Right ventricle myocardium inferior (tissue), 1 donor: ENCODE data around the gene DOCK11. TPM values are rescaled to one million over a fixed set of nuclear protein-coding genes. Genes with fewer than 3 reads are reported as not detected.

Experiments
- ATAC-seq: fragments of 200-7000 bp; cut with Tn5 transposase; one replicate; pipeline ENCODE4 v1.9.1; 2020; ENCODE audit warnings: mild to moderate bottlenecking, moderate library complexity
- DNase-seq: peaks from one replicate; pipeline ENCODE4 v3.0.0; 2021; ENCODE audit errors: missing footprints
- intact Hi-C: fragments of 100-400 bp; cut with DNase I; formaldehyde crosslinking; loops from one replicate; pipeline ENCODE4 v1.11.0; 2022
- total RNA-seq: library from RNA; stranded (reverse); fragmentation: NEBNext Ultra II Directional; extraction: Animal tissue kit (Norgen Biotek cat#: 25700); gene quantifications from one replicate; pipeline ENCODE4 v1.2.1, GENCODE V29; 2021
- donor health status: DM: no; HTN: yes; CAD: no; lungs with severe emphysema.

The DOCK11 gene
- total RNA-seq, 1 donor from 2014 or later, result 6.9 TPM

DNA sequence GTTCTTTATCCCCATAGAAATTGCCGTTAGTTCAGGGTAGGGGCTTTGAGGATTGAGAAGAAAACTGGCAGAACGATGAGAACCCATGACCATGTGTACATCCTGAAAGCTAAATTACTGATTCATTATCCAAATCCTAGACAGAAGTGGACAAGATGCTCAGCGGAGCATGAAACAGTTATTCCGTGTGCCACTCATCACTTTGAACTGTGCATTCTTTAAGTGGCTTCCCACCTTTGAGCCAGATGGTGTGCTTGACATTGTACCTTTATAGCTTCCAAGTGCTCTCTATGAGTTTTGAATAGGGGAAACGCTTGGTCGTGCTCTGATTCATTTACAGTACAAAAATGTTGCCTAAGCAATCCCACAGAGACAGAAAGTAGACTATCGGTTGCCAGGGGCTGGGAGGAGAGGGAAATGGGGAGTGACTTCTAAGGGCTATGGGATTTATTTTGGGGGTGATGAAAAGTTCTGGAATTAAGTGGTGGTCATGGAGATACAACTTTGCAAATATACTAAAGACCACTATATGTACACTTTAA is 100.0 kb downstream of the DOCK11 start:
- intact Hi-C loops, result no loop called here
- DNase-seq (no peak), ATAC-seq (peak; percentile 57)

GRCh38 chrX:118596390-118596789 is 100.8 kb downstream of the DOCK11 start:
- no peak for DNase-seq

DNA sequence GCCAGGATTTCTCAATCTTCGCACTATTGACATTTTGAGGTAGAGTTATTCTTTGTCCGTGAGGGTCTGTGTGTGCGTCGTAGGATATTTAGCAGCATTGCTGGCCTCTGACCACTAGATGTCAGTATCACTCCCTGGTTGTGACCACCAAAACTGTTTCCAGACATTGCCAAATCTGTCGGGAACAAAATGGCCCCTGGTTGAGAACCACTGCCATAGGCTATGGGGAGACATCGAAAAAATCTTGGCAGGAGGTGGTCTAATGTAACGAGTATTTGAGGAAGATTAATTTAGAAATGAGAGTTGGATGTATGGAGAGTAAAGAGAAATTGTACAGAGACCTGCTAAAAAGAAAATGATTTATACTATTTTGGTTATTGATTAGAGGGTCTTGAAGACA is 108.4 kb downstream of the DOCK11 start:
- no peak for DNase-seq
- ATAC-seq, result peak; percentile 70
- intact Hi-C loops, result loop anchor here (5.0 kb wide), 1 partner anchor 142 kb away; no protein-coding TSS in a partner anchor

More at GRCh38 chrX:118596390-118596789, 100.8 kb downstream of the DOCK11 start:
- ATAC-seq, result no peak
- intact Hi-C loops, result no loop called here

- DNase-seq, result no peak
- no peak for ATAC-seq
- intact Hi-C loops, result no loop called here
These were observed 116.7 kb downstream of the DOCK11 start for GRCh38 chrX:118612290-118612689.

- intact Hi-C loops, result no loop called here
- ATAC-seq (no peak), DNase-seq (no peak)
These were observed 118.5 kb downstream of the DOCK11 start for GRCh38 chrX:118614150-118614549.

DNA sequence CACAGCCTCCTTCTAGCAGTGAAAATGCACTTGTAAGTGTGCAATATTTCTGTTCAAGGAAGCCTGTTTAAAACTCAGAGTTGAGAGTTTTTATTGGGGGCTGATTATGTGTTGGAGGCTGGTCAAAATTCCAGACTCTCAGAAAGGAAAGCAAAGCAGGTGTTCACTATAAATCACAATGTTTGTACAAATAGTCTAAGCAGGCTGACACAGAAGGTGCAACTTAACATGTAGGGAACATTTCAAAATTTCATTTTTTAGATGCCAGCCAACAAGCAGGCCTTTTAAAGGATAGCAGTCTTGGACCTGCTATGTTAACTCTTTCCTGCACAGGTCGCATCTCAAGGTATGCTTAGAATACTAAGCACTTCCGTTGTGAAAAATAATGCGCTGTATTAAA is 119.5 kb downstream of the DOCK11 start:
- ATAC-seq (no peak), DNase-seq (no peak)
- intact Hi-C loops, result no loop called here

DNA sequence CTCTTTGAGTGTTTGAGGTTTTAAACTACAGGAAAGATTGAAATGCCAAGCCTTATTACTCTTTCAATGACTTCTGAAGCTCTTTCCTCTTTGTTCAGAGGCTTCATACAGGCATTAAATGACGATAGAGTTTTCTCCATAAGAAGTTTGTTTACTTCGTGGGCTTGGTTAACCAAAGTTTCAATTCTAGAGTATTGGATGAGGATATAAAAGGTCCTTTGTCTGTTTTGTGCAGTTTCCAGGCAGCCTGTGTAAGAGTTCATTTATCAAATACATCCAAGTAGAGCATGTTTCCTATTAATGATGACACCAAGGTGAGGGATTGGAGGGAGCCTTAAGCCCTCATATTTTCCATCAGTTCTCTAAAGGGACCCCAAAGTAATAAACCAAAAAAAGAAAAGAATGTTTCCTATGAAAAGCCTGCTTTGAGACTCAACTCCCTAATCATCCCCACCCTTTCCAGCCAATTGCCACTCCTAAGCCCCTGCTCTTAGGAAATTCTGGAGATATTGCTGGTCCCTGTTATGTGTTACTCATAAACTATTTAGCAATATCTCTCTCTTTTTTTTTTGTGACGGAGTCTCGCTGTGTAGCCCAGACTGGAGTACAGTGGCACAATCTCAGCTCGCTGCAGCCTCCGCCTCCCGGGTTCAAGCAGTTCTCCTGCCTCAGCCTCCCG is 125.6 kb downstream of the DOCK11 start:
- ATAC-seq, result no peak
- intact Hi-C loops, result no loop called here

DNA sequence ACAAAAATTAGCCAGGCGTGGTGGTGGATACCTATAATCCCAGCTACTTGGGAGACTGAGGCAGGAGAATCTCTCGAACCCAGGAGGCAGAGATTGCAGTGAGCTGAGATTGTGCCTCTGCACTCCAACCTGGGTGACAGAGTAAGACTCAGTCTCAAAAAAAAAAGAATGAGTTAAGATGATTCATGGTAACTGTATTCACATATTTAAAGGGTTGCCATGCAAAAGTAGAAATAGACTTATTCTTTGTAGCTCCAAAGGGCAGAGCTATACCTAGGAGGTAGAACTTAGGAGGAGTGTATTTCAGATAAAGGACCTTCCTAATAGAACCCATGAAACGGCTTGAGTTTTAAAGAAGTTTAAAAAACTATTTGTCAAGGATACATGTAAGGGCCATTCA is 127.4 kb downstream of the DOCK11 start:
- intact Hi-C loops, result no loop called here
- ATAC-seq, result no peak
- DNase-seq, result no peak

More for the DNA sequence above, 125.6 kb downstream of the DOCK11 start:
- no peak for DNase-seq

GRCh38 chrX:118626346-118626745 is 130.7 kb downstream of the DOCK11 start:
- DNase-seq (no peak), ATAC-seq (no peak)
- intact Hi-C loops, result no loop called here

DNA sequence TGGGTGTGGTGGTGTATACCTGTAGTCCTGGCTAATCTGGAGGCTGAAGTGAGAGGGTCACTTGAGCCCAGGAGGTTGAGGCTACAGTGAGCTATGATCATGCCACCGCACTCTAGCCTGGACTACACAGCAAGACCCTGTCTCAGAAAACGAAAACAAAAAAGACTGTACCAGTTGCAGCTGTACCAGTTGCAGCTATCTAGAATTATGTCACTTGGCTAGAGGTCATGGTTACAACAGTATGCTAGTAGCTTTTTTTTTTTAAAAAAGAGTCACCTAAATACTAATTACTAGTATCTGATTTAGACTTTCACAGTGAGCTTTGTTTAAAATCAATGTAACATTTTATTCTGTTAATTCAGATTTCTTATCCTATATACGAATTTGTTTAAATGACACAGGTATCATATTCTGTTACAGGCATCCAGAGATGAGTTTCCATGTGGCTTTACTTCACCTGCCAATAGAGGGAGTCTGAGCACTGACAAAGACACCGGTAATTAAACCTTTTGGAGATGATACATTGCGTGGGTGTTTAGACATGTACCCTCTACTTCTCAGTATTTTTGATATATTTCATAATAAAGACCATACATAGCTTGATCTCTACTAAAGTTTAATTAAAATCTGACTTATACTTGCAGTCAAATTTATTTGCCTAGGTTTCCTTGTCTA is 131.6 kb downstream of the DOCK11 start:
- DNase-seq, result no peak
- ATAC-seq, result no peak
- intact Hi-C loops, result no loop called here

DNA sequence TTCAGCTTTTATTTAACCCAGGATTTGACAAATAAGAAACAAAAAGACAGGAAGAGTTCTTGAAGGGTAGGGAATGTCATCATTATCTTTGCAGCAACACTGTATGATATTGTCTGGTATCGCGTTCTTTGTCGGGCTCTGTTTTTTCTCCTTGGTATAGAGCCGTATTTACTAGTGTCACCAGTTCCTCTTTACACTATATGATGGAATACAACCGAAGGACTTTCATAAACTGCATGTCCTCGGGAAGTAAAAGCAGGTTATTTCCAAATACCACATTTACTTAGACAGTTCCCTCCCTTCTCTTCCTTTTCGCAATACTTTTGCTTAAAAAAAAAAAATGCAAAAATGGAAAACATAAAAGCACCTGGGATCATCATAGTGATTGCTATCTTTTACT is 135.2 kb downstream of the DOCK11 start:
- intact Hi-C loops, result no loop called here
- ATAC-seq, result no peak
- DNase-seq, result no peak

DNA sequence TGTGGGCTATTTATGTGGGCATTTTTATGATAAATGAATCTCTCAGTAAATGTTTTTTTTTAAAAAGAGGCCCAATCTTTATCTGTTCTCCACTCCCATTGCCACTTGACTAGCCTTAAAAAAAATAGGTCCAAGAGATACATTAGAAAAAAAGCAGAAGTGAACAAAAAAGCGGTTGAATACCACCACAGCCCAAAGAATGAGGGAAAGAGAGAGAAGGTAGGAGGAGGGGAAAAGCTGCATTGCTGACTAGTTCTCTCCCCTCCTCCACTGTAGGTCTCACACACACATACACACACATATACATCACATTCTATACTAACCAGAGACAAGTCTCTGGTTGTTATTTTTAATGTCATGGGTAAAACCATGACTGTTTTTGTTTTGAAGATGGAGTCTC is 136.0 kb downstream of the DOCK11 start:
- intact Hi-C loops, result no loop called here

DNA sequence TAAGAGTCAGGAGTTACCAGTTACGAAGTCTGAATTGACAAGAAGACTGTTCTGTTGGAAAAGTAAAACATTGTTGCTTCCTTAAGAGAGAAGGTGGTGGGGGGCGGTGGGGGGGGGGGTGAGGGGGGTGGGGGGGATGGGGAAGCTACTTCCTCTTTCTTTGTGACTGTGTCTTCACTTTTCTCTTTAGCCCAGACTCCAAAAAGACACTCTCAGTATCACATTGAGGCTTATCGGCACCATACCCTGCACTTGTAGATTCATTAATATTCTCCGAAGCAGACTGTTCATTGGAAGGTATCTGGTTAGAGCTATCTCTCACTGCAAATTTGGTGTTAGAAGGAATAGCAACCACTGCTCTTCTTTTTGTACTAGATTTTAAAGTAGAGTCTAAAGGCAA is 137.2 kb downstream of the DOCK11 start:
- DNase-seq, result no peak
- no peak for ATAC-seq
- intact Hi-C loops, result no loop called here

More for the DNA sequence above, 136.0 kb downstream of the DOCK11 start:
- ATAC-seq (no peak), DNase-seq (no peak)

- ATAC-seq (no peak), DNase-seq (no peak)
- intact Hi-C loops, result no loop called here
These were observed 137.9 kb downstream of the DOCK11 start for GRCh38 chrX:118633530-118633929.

DNA sequence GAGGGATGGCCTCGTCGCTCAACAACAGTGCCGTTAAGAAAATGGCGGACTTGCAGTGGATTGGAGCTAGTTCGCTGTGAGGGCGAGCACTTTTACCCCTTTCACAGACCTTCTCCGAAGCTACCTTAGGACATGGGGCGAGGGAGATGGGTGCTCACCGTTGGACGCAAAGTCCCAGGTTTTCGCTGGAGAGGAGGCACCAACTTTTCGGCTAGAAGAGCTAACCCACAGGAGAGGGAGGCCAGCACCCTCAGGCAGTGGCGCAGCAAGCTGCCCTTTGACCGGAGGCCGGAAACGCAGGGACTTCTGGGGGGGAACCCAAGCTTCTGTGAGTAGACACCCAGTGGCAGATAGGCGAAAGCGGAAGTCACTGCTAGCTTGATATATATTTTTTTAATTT is 138.7 kb downstream of the DOCK11 start:
- ATAC-seq, result no peak
- DNase-seq, result no peak
- intact Hi-C loops, result no loop called here

DNA sequence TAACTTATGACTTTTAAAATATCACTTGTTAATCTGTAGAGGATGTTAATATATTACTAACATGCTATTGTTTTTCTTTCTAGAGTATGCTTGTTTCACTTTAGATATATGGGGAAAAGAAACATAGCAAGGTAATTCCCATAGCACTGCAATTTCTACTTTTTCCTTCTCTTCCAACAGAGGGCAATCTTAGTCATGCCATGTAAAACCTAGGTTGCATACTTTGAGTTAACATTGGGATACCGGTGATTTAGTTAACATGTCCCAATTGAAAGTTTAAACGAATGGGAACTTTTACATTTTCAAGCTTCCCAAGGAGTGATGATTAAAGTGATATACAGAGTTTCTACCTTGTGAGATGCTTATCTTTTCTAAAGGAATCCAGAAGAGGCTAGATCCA is 142.4 kb downstream of the DOCK11 start:
- DNase-seq, result no peak
- ATAC-seq, result no peak
- intact Hi-C loops, result no loop called here

DNA sequence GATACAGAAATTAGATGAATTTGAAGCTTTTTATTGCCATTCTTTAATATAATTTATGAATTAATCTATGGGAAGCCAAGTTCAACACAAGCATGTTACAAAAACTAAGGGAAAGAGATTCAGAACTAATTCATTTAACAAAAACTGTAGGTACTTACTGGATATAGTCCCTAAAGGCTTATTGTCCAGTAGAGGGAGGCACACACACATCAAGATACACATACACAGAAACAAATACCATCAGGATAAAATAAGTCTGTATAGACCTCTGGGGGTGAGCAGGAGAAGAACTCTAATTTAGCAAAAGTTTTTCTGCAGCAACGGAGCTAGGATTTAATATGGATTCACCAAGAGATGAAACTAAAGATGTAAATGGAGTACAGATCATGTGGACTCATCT is 148.8 kb downstream of the DOCK11 start:
- intact Hi-C loops, result loop anchor here (1.0 kb wide), 1 partner anchor 163 kb away; no protein-coding TSS in a partner anchor
- no peak for ATAC-seq
- no peak for DNase-seq

- intact Hi-C loops, result no loop called here
- DNase-seq (no peak), ATAC-seq (no peak)
These were observed 157.1 kb downstream of the DOCK11 start for GRCh38 chrX:118652717-118653116.

DNA sequence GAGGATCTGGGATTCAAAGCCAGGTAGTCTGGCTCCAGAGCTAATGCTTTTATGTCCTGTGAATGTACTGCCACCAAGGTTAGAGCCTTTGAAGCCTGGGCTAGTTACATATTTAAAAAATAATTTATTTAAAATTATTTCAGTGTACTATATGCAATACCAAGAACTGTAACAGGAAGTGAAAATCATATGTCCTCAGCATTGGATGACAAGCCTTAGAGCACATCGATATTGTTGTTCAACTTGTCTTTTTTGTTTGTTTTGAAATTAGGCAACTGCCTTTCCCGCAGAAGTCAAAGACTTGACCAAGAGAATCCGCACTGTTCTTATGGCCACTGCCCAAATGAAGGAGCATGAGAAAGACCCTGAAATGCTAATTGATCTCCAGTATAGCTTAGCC is 158.7 kb downstream of the DOCK11 start:
- intact Hi-C loops, result no loop called here
- DNase-seq (no peak), ATAC-seq (no peak)

DNA sequence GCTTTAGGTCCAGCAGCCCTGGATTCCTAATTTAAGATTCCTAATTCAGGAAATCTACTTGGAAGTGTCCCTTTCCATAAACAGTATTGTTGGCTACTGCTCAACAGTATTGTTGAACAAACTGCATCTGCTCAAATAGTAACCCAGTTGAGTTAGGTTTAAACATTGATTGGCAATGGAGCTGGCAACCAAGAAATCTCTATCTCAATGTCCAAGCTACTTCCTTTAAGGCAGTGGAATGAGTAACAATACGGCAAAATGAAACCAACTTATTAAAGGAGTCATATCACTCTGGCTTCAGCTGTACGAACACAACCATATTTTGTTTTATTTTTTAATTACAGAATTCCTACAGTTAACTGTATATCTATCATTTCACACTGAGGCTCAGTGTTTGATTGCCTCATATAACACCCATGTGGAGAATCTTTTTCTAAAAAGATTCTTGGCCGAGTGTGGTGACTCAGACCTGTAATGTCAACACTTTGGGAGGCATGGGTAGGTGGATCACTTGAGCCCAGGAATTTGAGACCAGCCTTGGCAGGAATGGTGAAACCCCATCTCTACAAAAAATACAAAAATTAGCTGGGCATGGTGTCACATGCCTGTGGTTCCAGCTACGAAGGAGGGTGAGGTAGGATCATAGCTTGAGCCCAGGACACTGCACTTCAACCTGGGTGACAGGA is 160.1 kb downstream of the DOCK11 start:
- DNase-seq (no peak), ATAC-seq (no peak)
- intact Hi-C loops, result no loop called here
